HL-60 (cell line): ENCODE data around the gene IFIT5.

Experiments used
- POLR2AphosphoS5 ChIP-seq: IDR thresholded peaks from 2 replicates; pipeline ENCODE4 v1.6.1; 2012; ENCODE audit warnings: low read depth
- TF ChIP-seq, protein P1 (sequence below): IDR thresholded peaks from 2 replicates; pipeline ENCODE4 v1.6.1; 2012; ENCODE audit warnings: low read depth; ENCODE audit not compliant: insufficient replicate concordance
- TF ChIP-seq, protein P2 (sequence below): IDR thresholded peaks from one replicate; pipeline ENCODE4 v1.5.1; 2011; ENCODE audit warnings: low read length, control low read depth, inconsistent platforms; ENCODE audit not compliant: insufficient read depth

DNA sequence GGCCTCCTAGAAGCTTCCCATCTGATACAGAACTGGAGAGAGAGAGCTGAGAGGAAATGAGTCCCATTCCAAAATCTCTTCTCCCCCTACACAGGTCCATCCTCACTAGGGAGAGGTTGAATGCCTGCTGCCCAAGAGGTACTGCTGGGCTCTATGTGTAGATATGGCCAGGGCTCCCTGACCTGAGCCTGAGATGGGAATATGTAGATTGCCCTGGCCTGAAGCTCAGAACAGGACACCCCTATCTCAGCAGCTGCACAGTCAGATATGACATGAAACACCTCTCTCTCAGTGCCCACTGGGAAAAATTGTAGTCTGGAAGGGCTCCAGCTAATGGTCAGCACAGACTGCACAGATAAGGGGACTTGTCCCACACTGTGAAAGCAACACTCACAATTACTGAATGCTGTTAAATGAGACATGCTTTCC is 39.6 kb upstream of the IFIT5 start:
- TF ChIP-seq, protein P1, sequence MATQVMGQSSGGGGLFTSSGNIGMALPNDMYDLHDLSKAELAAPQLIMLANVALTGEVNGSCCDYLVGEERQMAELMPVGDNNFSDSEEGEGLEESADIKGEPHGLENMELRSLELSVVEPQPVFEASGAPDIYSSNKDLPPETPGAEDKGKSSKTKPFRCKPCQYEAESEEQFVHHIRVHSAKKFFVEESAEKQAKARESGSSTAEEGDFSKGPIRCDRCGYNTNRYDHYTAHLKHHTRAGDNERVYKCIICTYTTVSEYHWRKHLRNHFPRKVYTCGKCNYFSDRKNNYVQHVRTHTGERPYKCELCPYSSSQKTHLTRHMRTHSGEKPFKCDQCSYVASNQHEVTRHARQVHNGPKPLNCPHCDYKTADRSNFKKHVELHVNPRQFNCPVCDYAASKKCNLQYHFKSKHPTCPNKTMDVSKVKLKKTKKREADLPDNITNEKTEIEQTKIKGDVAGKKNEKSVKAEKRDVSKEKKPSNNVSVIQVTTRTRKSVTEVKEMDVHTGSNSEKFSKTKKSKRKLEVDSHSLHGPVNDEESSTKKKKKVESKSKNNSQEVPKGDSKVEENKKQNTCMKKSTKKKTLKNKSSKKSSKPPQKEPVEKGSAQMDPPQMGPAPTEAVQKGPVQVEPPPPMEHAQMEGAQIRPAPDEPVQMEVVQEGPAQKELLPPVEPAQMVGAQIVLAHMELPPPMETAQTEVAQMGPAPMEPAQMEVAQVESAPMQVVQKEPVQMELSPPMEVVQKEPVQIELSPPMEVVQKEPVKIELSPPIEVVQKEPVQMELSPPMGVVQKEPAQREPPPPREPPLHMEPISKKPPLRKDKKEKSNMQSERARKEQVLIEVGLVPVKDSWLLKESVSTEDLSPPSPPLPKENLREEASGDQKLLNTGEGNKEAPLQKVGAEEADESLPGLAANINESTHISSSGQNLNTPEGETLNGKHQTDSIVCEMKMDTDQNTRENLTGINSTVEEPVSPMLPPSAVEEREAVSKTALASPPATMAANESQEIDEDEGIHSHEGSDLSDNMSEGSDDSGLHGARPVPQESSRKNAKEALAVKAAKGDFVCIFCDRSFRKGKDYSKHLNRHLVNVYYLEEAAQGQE = no peak
- TF ChIP-seq, protein P2, sequence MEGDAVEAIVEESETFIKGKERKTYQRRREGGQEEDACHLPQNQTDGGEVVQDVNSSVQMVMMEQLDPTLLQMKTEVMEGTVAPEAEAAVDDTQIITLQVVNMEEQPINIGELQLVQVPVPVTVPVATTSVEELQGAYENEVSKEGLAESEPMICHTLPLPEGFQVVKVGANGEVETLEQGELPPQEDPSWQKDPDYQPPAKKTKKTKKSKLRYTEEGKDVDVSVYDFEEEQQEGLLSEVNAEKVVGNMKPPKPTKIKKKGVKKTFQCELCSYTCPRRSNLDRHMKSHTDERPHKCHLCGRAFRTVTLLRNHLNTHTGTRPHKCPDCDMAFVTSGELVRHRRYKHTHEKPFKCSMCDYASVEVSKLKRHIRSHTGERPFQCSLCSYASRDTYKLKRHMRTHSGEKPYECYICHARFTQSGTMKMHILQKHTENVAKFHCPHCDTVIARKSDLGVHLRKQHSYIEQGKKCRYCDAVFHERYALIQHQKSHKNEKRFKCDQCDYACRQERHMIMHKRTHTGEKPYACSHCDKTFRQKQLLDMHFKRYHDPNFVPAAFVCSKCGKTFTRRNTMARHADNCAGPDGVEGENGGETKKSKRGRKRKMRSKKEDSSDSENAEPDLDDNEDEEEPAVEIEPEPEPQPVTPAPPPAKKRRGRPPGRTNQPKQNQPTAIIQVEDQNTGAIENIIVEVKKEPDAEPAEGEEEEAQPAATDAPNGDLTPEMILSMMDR = no peak
- TF ChIP-seq POLR2AphosphoS5 = no peak
